DND-41 (cell line): ENCODE measurements around the gene GAB4.

Experiments
- ATAC-seq: fragments of 200-7000 bp; cut with Tn5 transposase; 3 replicates; pipeline ENCODE4 v1.9.1; 2021; ENCODE audit warnings: low read depth; ENCODE audit not compliant: insufficient read depth
- DNase-seq: peaks from one replicate; pipeline ENCODE4 v3.0.0-alpha.2; 2020
- H2AFZ ChIP-seq: 2 replicates; pipeline ENCODE4 v1.6.0; 2012; ENCODE audit warnings: low read depth, low read length
- H3K27ac ChIP-seq: 2 replicates; pipeline ENCODE4 v1.5.1; 2012; ENCODE audit warnings: low read length, inconsistent platforms
- H3K27me3 ChIP-seq: fragments of 200-600 bp; sonication (generic); 2 replicates; pipeline ENCODE4 v1.6.0; 2012; ENCODE audit warnings: low read length, mild to moderate bottlenecking, inconsistent platforms; ENCODE audit not compliant: insufficient read depth, poor library complexity
- H3K36me3 ChIP-seq: 2 replicates; pipeline ENCODE4 v1.5.1; 2012; ENCODE audit warnings: low read length, inconsistent platforms; ENCODE audit not compliant: insufficient read depth
- H3K4me1 ChIP-seq: 2 replicates; pipeline ENCODE4 v1.5.1; 2012; ENCODE audit warnings: mild to moderate bottlenecking, low read length; ENCODE audit not compliant: insufficient read depth
- H3K4me2 ChIP-seq: 2 replicates; pipeline ENCODE4 v1.6.0; 2012; ENCODE audit warnings: mild to moderate bottlenecking, moderate library complexity, low read length, inconsistent platforms; ENCODE audit not compliant: insufficient read depth
- H3K4me3 ChIP-seq, 2 experiments: fragments of 200-600 bp in 1 of 2; shearing (Covaris generic) in 1 of 2; 2 replicates each; pipeline ENCODE4 v1.5.1; 2012 to 2016; ENCODE audit warnings: inconsistent platforms in 2 of 2, low read length in 2 of 2, mild to moderate bottlenecking in 2 of 2, low read depth in 1 of 2, moderate library complexity in 1 of 2
- H3K79me2 ChIP-seq: 2 replicates; pipeline ENCODE4 v1.6.0; 2012; ENCODE audit warnings: low read length, inconsistent platforms; ENCODE audit not compliant: insufficient read depth
- H3K9ac ChIP-seq: 2 replicates; pipeline ENCODE4 v1.6.0; 2012; ENCODE audit warnings: low read depth, mild to moderate bottlenecking, inconsistent platforms, low read length, moderate library complexity
- H3K9me3 ChIP-seq: 2 replicates; pipeline ENCODE4 v1.5.1; 2012; ENCODE audit warnings: low read length, moderate library complexity, mild to moderate bottlenecking, inconsistent platforms; ENCODE audit not compliant: insufficient read depth, severe bottlenecking
- H4K20me1 ChIP-seq: 2 replicates; pipeline ENCODE4 v1.6.0; 2012; ENCODE audit warnings: low read length; ENCODE audit not compliant: insufficient read depth
- CTCF ChIP-seq: IDR thresholded peaks from 2 replicates; pipeline ENCODE4 v1.5.1; 2012; ENCODE audit warnings: borderline replicate concordance, low read length, moderate library complexity, mild to moderate bottlenecking; ENCODE audit not compliant: poor library complexity, severe bottlenecking; ENCODE audit errors: extremely low read depth
- EZH2 ChIP-seq: IDR thresholded peaks from 3 replicates; pipeline ENCODE4 v1.6.1; 2012; ENCODE audit warnings: borderline replicate concordance, low read depth, mild to moderate bottlenecking, moderate library complexity, low read length, inconsistent platforms; ENCODE audit not compliant: severe bottlenecking

The GAB4 gene

GRCh38 chr22:16968218-16968595, 39.8 kb downstream of the GAB4 start:
- Histone ChIP-seq H3K4me1 (no peaks in the 10 kb centered on the region; the same call in 1 of the 2 replicates), H3K4me2 (no peak overlapping the region)
- ATAC-seq, result no peak

GRCh38 chr22:16967453-16968217, 40.4 kb downstream of the GAB4 start:
- DNase-seq (no peak), ATAC-seq (no peak)
- no peaks in the 10 kb centered on the region; the same call in 1 of the 2 replicates for H4K20me1 ChIP-seq
- no peak overlapping the region for H3K4me2 ChIP-seq
- no peaks in the 10 kb centered on the region; the same call in 1 of the 2 replicates for H3K4me1 ChIP-seq
- H3K4me3 ChIP-seq, result no peak overlapping the region
- H3K9me3 ChIP-seq, result no peaks in the 10 kb centered on the region
- H3K27me3 ChIP-seq, result no peaks in the 10 kb centered on the region
- no peak overlapping the region for H3K9ac ChIP-seq
- no peak for TF ChIP-seq EZH2
- no peak for TF ChIP-seq CTCF
- H3K36me3 ChIP-seq, result no peaks in the 10 kb centered on the region
- no peak overlapping the region for H3K27ac ChIP-seq
- no peaks in the 10 kb centered on the region for H3K79me2 ChIP-seq
- H2AFZ ChIP-seq, result no peak overlapping the region

More at GRCh38 chr22:16968218-16968595, 39.8 kb downstream of the GAB4 start:
- no peaks in the 10 kb centered on the region for H3K36me3 ChIP-seq
- H3K9ac ChIP-seq, result no peak overlapping the region
- H2AFZ ChIP-seq, result no peak overlapping the region
- no peaks in the 10 kb centered on the region; the same call in 1 of the 2 replicates for H4K20me1 ChIP-seq
- no peak for TF ChIP-seq CTCF
- no peak for TF ChIP-seq EZH2
- H3K79me2 ChIP-seq, result no peaks in the 10 kb centered on the region
- no peaks in the 10 kb centered on the region for H3K9me3 ChIP-seq
- no peak overlapping the region for H3K4me3 ChIP-seq
- no peaks in the 10 kb centered on the region for H3K27me3 ChIP-seq
- no peak for DNase-seq
- H3K27ac ChIP-seq, result no peak overlapping the region

GRCh38 chr22:16966251-16966650, 41.8 kb downstream of the GAB4 start:
- Histone ChIP-seq H3K4me1 (no peaks in the 10 kb centered on the region; the same call in 1 of the 2 replicates), H3K36me3 (no peaks in the 10 kb centered on the region), H3K4me2 (no peak overlapping the region), H3K79me2 (no peaks in the 10 kb centered on the region), H3K9ac (no peak overlapping the region), H3K4me3 (no peak overlapping the region), H3K27ac (no peak overlapping the region), H2AFZ (no peak overlapping the region), H3K9me3 (no peaks in the 10 kb centered on the region), H4K20me1 (no peaks in the 10 kb centered on the region; the same call in 1 of the 2 replicates), H3K27me3 (no peaks in the 10 kb centered on the region)
- ATAC-seq, result no peak
- DNase-seq, result no peak
- TF ChIP-seq CTCF, result no peak
- TF ChIP-seq EZH2, result no peak
